ENCODE results near the gene ERC1. TPM values are rescaled to one million over a fixed set of nuclear protein-coding genes. Genes with fewer than 3 reads are reported as not detected.

ERC1 gene
- total and polyA plus RNA-seq, 2 donors (not counting 1 experiment from before 2014, with no cell fraction given) = 19.7 to 34.5 TPM

- peak; percentile 26 to 44 for DNase-seq (ENCODE audit: low read depth in 2 of 2)
- H3K9ac ChIP-seq (ENCODE audit: insufficient read depth, low read length) = no peak overlapping the region
- H3K36me3 ChIP-seq (ENCODE audit: control insufficient read depth, insufficient read depth, low read length) = no peaks in the 10 kb centered on the region
- no peaks in the 10 kb centered on the region for H3K79me2 ChIP-seq (ENCODE audit: control insufficient read depth, insufficient read depth, low read length)
- no peaks in the 10 kb centered on the region for H3K9me3 ChIP-seq (ENCODE audit: control insufficient read depth, insufficient read depth, low read depth, low read length)
- no peak for TF ChIP-seq EZH2 (IDR thresholded peaks at IDR 0.05; ENCODE audit: low read length, missing control alignments)
- no peak for TF ChIP-seq CTCF (conservative IDR thresholded peaks at IDR 0.05 in 1 of 2, IDR thresholded peaks at IDR 0.05 in 1 of 2; ENCODE audit: low read depth in 1 of 2, low read length in 2 of 2)
- no peak overlapping the region for H2AFZ ChIP-seq (ENCODE audit: low read length)
- no peaks in the 10 kb centered on the region for H4K20me1 ChIP-seq (ENCODE audit: control insufficient read depth, extremely low read depth, insufficient read depth, low read length)
- H3K4me1 ChIP-seq (ENCODE audit: control insufficient read depth, extremely low read depth, insufficient read depth, low read length) = peaks cover 5% of the 10 kb centered on the region
- H3K27me3 ChIP-seq (ENCODE audit: control insufficient read depth, insufficient read depth, low read length) = no peaks in the 10 kb centered on the region
- H3K4me2 ChIP-seq (ENCODE audit: extremely low read depth, insufficient read depth, low read length) = peak overlapping the region; percentile 0
- no peak overlapping the region for H3K27ac ChIP-seq (ENCODE audit: insufficient read depth, low read length)
- H3K4me3 ChIP-seq (replicated peaks in 1 of 4; ENCODE audit: control extremely low read depth in 1 of 4, insufficient read depth in 1 of 4, low read depth in 3 of 4, low read length in 4 of 4) = no peak overlapping the region
Measured at GRCh38 chr12:1319212-1319611, 328.2 kb downstream of the ERC1 start.

GRCh38 chr12:1320021-1320420 lies 329.0 kb downstream of the ERC1 start:
- no peaks in the 10 kb centered on the region for H3K27me3 ChIP-seq (ENCODE audit: control insufficient read depth, insufficient read depth, low read length)
- no peak overlapping the region for H3K4me2 ChIP-seq (ENCODE audit: extremely low read depth, insufficient read depth, low read length)
- H2AFZ ChIP-seq (ENCODE audit: low read length) = no peak overlapping the region
- no peak for TF ChIP-seq EZH2 (IDR thresholded peaks at IDR 0.05; ENCODE audit: low read length, missing control alignments)
- TF ChIP-seq CTCF (conservative IDR thresholded peaks at IDR 0.05 in 1 of 2, IDR thresholded peaks at IDR 0.05 in 1 of 2; ENCODE audit: low read depth in 1 of 2, low read length in 2 of 2) = no peak
- H3K9ac ChIP-seq (ENCODE audit: insufficient read depth, low read length) = no peak overlapping the region
- no peaks in the 10 kb centered on the region for H3K79me2 ChIP-seq (ENCODE audit: control insufficient read depth, insufficient read depth, low read length)
- no peak overlapping the region for H3K4me3 ChIP-seq (replicated peaks in 1 of 4; ENCODE audit: control extremely low read depth in 1 of 4, insufficient read depth in 1 of 4, low read depth in 3 of 4, low read length in 4 of 4)
- no peak for DNase-seq (ENCODE audit: low read depth in 2 of 2)
- no peaks in the 10 kb centered on the region for H3K9me3 ChIP-seq (ENCODE audit: control insufficient read depth, insufficient read depth, low read depth, low read length)
- H3K36me3 ChIP-seq (ENCODE audit: control insufficient read depth, insufficient read depth, low read length) = no peaks in the 10 kb centered on the region
- H3K4me1 ChIP-seq (ENCODE audit: control insufficient read depth, extremely low read depth, insufficient read depth, low read length) = peaks cover 5% of the 10 kb centered on the region
- H3K27ac ChIP-seq (ENCODE audit: insufficient read depth, low read length) = no peak overlapping the region
- H4K20me1 ChIP-seq (ENCODE audit: control insufficient read depth, extremely low read depth, insufficient read depth, low read length) = no peaks in the 10 kb centered on the region

GRCh38 chr12:1322821-1323220 lies 331.8 kb downstream of the ERC1 start:
- H3K4me1 ChIP-seq (ENCODE audit: control insufficient read depth, extremely low read depth, insufficient read depth, low read length) = peaks cover 5% of the 10 kb centered on the region
- H3K4me2 ChIP-seq (ENCODE audit: extremely low read depth, insufficient read depth, low read length) = no peak overlapping the region
- H3K9me3 ChIP-seq (ENCODE audit: control insufficient read depth, insufficient read depth, low read depth, low read length) = no peaks in the 10 kb centered on the region
- H3K27me3 ChIP-seq (ENCODE audit: control insufficient read depth, insufficient read depth, low read length) = no peaks in the 10 kb centered on the region
- H3K4me3 ChIP-seq (replicated peaks in 1 of 4; ENCODE audit: control extremely low read depth in 1 of 4, insufficient read depth in 1 of 4, low read depth in 3 of 4, low read length in 4 of 4) = no peak overlapping the region
- no peaks in the 10 kb centered on the region for H3K36me3 ChIP-seq (ENCODE audit: control insufficient read depth, insufficient read depth, low read length)
- H3K27ac ChIP-seq (ENCODE audit: insufficient read depth, low read length) = no peak overlapping the region
- H3K79me2 ChIP-seq (ENCODE audit: control insufficient read depth, insufficient read depth, low read length) = no peaks in the 10 kb centered on the region
- H4K20me1 ChIP-seq (ENCODE audit: control insufficient read depth, extremely low read depth, insufficient read depth, low read length) = no peaks in the 10 kb centered on the region
- no peak overlapping the region for H2AFZ ChIP-seq (ENCODE audit: low read length)
- H3K9ac ChIP-seq (ENCODE audit: insufficient read depth, low read length) = no peak overlapping the region
- TF ChIP-seq CTCF (conservative IDR thresholded peaks at IDR 0.05 in 1 of 2, IDR thresholded peaks at IDR 0.05 in 1 of 2; ENCODE audit: low read depth in 1 of 2, low read length in 2 of 2) (no peak), EZH2 (IDR thresholded peaks at IDR 0.05; ENCODE audit: low read length, missing control alignments) (no peak)
- no peak for DNase-seq (ENCODE audit: low read depth in 2 of 2)
